ENCODE measurements around the gene POGZ.

Gene POGZ

DNA sequence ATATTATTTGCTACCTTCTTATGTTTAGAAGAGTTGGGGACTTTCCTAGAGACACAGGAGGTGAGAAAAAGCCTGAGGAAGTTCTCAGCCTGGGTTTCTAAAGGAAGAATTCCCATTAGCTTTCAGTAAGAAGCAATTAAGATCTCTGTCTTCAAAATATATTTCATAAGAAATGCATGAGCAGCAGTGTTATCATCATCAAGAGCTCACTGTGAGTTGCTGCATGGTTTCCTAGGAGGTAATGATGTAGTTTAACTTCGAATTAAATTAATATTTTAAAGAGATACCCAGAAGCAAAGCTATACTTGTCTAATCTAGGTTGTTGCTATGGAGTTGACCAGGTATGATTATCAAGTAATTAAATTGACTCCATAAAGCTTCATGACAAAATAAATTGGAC, 5.7 kb upstream of the POGZ start:
- DNase-seq (ENCODE audit: low read depth in 2 of 2): no peak
- no peak overlapping the region for H3K4me3 ChIP-seq (replicated peaks in 1 of 2; ENCODE audit: low read depth in 2 of 2, low read length in 2 of 2)
- TF ChIP-seq, protein P1, sequence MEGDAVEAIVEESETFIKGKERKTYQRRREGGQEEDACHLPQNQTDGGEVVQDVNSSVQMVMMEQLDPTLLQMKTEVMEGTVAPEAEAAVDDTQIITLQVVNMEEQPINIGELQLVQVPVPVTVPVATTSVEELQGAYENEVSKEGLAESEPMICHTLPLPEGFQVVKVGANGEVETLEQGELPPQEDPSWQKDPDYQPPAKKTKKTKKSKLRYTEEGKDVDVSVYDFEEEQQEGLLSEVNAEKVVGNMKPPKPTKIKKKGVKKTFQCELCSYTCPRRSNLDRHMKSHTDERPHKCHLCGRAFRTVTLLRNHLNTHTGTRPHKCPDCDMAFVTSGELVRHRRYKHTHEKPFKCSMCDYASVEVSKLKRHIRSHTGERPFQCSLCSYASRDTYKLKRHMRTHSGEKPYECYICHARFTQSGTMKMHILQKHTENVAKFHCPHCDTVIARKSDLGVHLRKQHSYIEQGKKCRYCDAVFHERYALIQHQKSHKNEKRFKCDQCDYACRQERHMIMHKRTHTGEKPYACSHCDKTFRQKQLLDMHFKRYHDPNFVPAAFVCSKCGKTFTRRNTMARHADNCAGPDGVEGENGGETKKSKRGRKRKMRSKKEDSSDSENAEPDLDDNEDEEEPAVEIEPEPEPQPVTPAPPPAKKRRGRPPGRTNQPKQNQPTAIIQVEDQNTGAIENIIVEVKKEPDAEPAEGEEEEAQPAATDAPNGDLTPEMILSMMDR (IDR thresholded peaks at IDR 0.05; ENCODE audit: low read depth, low read length): no peak

GRCh38 chr1:151461694-151462093, 2.4 kb upstream of the POGZ start:
- no peak for DNase-seq (ENCODE audit: low read depth in 2 of 2)
- no peak overlapping the region for H3K4me3 ChIP-seq (replicated peaks in 1 of 2; ENCODE audit: low read depth in 2 of 2, low read length in 2 of 2)
- TF ChIP-seq, protein P1 (IDR thresholded peaks at IDR 0.05; ENCODE audit: low read depth, low read length): no peak

GRCh38 chr1:151458802-151459330, 428 bp downstream of the POGZ start:
- DNase-seq (ENCODE audit: low read depth in 2 of 2): peak; percentile 70 to 82
- TF ChIP-seq, protein P1 (IDR thresholded peaks at IDR 0.05; ENCODE audit: low read depth, low read length): no peak
- peak overlapping the region; percentile 56 to 68 for H3K4me3 ChIP-seq (replicated peaks in 1 of 2; ENCODE audit: low read depth in 2 of 2, low read length in 2 of 2)

- peak; percentile 89 to 91 for DNase-seq (ENCODE audit: low read depth in 2 of 2)
- H3K4me3 ChIP-seq (replicated peaks in 1 of 2; ENCODE audit: low read depth in 2 of 2, low read length in 2 of 2): peak overlapping the region; percentile 56 to 59
- TF ChIP-seq, protein P1 (IDR thresholded peaks at IDR 0.05; ENCODE audit: low read depth, low read length): no peak
Measured at GRCh38 chr1:151457911-151458801, 1.1 kb downstream of the POGZ start.

DNA sequence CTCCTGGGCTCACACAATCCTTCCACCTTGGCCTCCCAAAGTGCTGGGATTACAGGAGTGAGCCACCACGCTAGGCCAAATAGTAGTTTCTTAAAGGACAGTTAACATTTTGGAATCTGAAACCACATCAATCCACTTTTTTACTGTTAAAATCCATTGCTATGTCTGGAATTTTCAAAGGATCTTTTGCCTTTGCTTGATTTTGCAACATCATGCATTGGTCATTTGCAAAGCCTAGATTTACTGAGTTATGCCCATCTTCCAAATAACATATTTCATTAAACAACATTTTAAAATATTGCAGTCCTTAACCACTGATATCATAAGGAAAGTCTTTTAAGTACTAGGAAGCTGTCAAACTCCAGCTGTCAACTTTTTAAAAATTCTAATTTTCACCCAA, 3.3 kb downstream of the POGZ start:
- TF ChIP-seq, protein P1 (IDR thresholded peaks at IDR 0.05; ENCODE audit: low read depth, low read length): no peak
- no peak overlapping the region for H3K4me3 ChIP-seq (replicated peaks in 1 of 2; ENCODE audit: low read depth in 2 of 2, low read length in 2 of 2)
- DNase-seq (ENCODE audit: low read depth in 2 of 2): peak in 1 of 2 donors; percentile 34

DNA sequence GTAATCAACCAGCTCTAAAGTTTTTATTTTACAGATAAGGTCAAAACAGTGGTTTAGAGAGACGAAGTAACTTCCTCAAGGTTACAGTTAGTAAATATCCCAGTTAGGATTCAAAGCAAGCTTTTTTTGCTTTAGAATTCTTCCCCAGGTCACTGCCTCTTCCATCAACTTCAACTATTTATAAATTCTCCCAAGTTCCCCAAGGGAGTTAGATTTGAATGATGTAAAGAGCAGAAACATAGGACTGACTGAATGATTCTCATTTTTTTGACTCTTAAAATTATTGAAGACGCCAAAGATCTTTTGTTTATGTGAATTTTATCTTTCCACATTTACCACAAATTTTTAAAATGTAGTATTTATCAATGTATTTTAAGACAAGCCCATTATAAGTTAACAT, 4.1 kb downstream of the POGZ start:
- H3K4me3 ChIP-seq (replicated peaks in 1 of 2; ENCODE audit: low read depth in 2 of 2, low read length in 2 of 2): no peak overlapping the region
- TF ChIP-seq, protein P1 (IDR thresholded peaks at IDR 0.05; ENCODE audit: low read depth, low read length): no peak
- DNase-seq (ENCODE audit: low read depth in 2 of 2): peak in 1 of 2 donors; percentile 36
